Gastroesophageal sphincter (tissue), 3 donors: Measurements from ENCODE around the gene FAM83G.
"Not testable (repeated sequence)": the region's sequence is repeated elsewhere in the genome, so short reads cannot be mapped to it uniquely, and the experiment has no call there.

Source experiments
- EP300 ChIP-seq: sonication (generic); formaldehyde crosslinking; IDR thresholded peaks from one replicate; pipeline ENCODE4 v1.6.1; 2017; ENCODE audit warnings: antibody characterized with exemption, mild to moderate bottlenecking
- POLR2A ChIP-seq, 2 donors: fragments of 450-650 bp; IDR thresholded peaks; one replicate each; pipeline ENCODE4 v1.6.1; 2017; ENCODE audit warnings: antibody characterized with exemption in 2 of 2, mild to moderate bottlenecking in 2 of 2, moderate library complexity in 1 of 2
- POLR2AphosphoS5 ChIP-seq: sonication (generic); formaldehyde crosslinking; IDR thresholded peaks from one replicate; pipeline ENCODE4 v1.6.1; 2017; ENCODE audit warnings: antibody characterized with exemption
- TF ChIP-seq, protein P1 (sequence below), 4 experiments: fragments of 200-600 bp in 2 of 4; fragments of 450-650 bp in 2 of 4; sonication (generic) in 1 of 4; IDR thresholded peaks; one replicate each; pipeline ENCODE4 v1.5.1; 2017 to 2019; ENCODE audit warnings: antibody characterized with exemption in 4 of 4, mild to moderate bottlenecking in 2 of 4, moderate library complexity in 2 of 4

DNA sequence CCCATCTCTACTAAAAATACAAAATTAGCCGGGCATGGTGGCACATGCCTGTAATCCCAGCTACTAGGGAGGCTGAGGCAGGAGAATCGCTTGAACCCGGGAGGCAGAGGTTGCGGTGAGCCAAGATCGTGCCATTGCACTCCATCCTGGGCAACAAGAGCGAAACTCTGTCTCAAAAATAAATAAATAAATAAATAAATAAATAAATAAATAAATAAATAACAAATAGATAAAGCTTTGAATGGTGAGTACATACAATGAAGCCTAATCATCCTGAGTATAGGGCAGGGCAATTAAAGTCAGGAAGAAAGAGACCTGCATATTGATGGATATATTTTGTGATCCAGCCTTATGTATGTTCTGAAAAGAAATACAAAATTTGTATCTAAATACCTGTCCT, 48.5 kb downstream of the FAM83G start:
- TF ChIP-seq, protein P1, sequence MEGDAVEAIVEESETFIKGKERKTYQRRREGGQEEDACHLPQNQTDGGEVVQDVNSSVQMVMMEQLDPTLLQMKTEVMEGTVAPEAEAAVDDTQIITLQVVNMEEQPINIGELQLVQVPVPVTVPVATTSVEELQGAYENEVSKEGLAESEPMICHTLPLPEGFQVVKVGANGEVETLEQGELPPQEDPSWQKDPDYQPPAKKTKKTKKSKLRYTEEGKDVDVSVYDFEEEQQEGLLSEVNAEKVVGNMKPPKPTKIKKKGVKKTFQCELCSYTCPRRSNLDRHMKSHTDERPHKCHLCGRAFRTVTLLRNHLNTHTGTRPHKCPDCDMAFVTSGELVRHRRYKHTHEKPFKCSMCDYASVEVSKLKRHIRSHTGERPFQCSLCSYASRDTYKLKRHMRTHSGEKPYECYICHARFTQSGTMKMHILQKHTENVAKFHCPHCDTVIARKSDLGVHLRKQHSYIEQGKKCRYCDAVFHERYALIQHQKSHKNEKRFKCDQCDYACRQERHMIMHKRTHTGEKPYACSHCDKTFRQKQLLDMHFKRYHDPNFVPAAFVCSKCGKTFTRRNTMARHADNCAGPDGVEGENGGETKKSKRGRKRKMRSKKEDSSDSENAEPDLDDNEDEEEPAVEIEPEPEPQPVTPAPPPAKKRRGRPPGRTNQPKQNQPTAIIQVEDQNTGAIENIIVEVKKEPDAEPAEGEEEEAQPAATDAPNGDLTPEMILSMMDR (IDR thresholded peaks at IDR 0.05): not testable (repeated sequence)
- not testable (repeated sequence) for TF ChIP-seq POLR2AphosphoS5; POLR2A (IDR thresholded peaks at IDR 0.05); EP300
